Endodermal cell (in vitro differentiated cells): ENCODE measurements around the gene GABRE. TPM values are rescaled to one million over a fixed set of nuclear protein-coding genes. Genes with fewer than 3 reads are reported as not detected.

ENCODE experiments used
- DNase-seq: peaks from one replicate; pipeline ENCODE4 v3.0.0-alpha.2; 2017
- H3K27ac ChIP-seq: 2 replicates; pipeline ENCODE4 v1.5.1; 2013; ENCODE audit warnings: mild to moderate bottlenecking, low read depth, low read length, moderate library complexity
- H3K27me3 ChIP-seq: 2 replicates; pipeline ENCODE4 v1.6.1; 2013; ENCODE audit warnings: mild to moderate bottlenecking, low read length, moderate library complexity; ENCODE audit not compliant: insufficient read depth, control insufficient read depth, poor library complexity, severe bottlenecking
- H3K36me3 ChIP-seq: 2 replicates; pipeline ENCODE4 v1.7.0; 2013; ENCODE audit warnings: mild to moderate bottlenecking, low read length, moderate library complexity; ENCODE audit not compliant: control insufficient read depth, insufficient read depth
- H3K4me1 ChIP-seq: one replicate; pipeline ENCODE4 v1.7.0; 2013; ENCODE audit warnings: low read length; ENCODE audit not compliant: control insufficient read depth, insufficient read depth
- H3K4me3 ChIP-seq: 2 replicates; pipeline ENCODE4 v1.5.1; 2013; ENCODE audit warnings: mild to moderate bottlenecking, low read length, moderate library complexity
- H3K9ac ChIP-seq: 2 replicates; pipeline ENCODE4 v1.6.1; 2013; ENCODE audit warnings: mild to moderate bottlenecking, low read length, moderate library complexity; ENCODE audit not compliant: poor library complexity, severe bottlenecking; ENCODE audit errors: extremely low read depth
- H3K9me3 ChIP-seq: 2 replicates; pipeline ENCODE4 v1.6.1; 2013; ENCODE audit warnings: mild to moderate bottlenecking, low read length, moderate library complexity; ENCODE audit not compliant: control insufficient read depth
- H3K27ac Mint-ChIP-seq: 2 replicates; pipeline ENCODE4 v1.8.0; 2020; ENCODE audit warnings: mixed read lengths
- H3K27me3 Mint-ChIP-seq: 2 replicates; pipeline ENCODE4 v1.8.0; 2021; ENCODE audit warnings: mild to moderate bottlenecking, mixed read lengths; ENCODE audit not compliant: insufficient read depth
- H3K36me3 Mint-ChIP-seq: 2 replicates; pipeline ENCODE4 v1.8.0; 2020; ENCODE audit warnings: low read depth, mixed read lengths
- H3K4me1 Mint-ChIP-seq: 2 replicates; pipeline ENCODE4 v1.8.0; 2020; ENCODE audit warnings: mixed read lengths
- H3K4me3 Mint-ChIP-seq: 2 replicates; pipeline ENCODE4 v1.8.0; 2020; ENCODE audit warnings: mild to moderate bottlenecking, moderate library complexity, mixed read lengths
- H3K9me3 Mint-ChIP-seq: 2 replicates; pipeline ENCODE4 v1.8.0; 2020; ENCODE audit warnings: mild to moderate bottlenecking, mixed read lengths
- CTCF ChIP-seq: fragments of 200-600 bp; sonication (generic); conservative IDR thresholded peaks from 2 replicates; pipeline ENCODE4 v1.5.0; 2021; ENCODE audit warnings: antibody characterized with exemption, mild to moderate bottlenecking
- WGBS, 2 experiments: methylation state at CpG; one replicate each; pipeline versions ENCODE4 v1.1.5 to v1.1.7; 2013; ENCODE audit warnings: missing lambda C conversion rate in 2 of 2, mixed read lengths in 1 of 2; ENCODE audit not compliant: insufficient coverage in 1 of 2, insufficient read length in 1 of 2; 5-methylcytosine and 5-hydroxymethylcytosine counted together
- total RNA-seq, 2 donors: library from RNA; stranded (reverse); fragmentation: NEBNext Ultra II Directional in 1 of 2; extraction: Animal tissue kit (Norgen Biotek cat#: 25700) in 1 of 2; gene quantifications; 2 replicates in 1 of 2; 3 replicates in 1 of 2; pipeline ENCODE4 v1.2.1, GENCODE V29; 2021

GABRE gene
- total RNA-seq, 2 donors from 2014 or later = 6.6 to 13.3 TPM

GRCh38 chrX:151975228-151975593 is 735 bp upstream of the GABRE start:
- WGBS, 2 experiments = 90% methylated on average over 8 of the region's 8 CpGs; no CpG with 5 or more reads in 1 of the 2 experiments
- Histone ChIP-seq H3K36me3 (no peaks in the 10 kb centered on the region), H3K27me3 (peaks cover 22% of the 10 kb centered on the region), H3K4me1 (no peaks in the 10 kb centered on the region), H3K27ac (no peak overlapping the region), H3K9me3 (no peaks in the 10 kb centered on the region), H3K9ac (no peak overlapping the region), H3K4me3 (no peak overlapping the region)
- Mint-ChIP-seq H3K27ac (no peak overlapping the region), H3K27me3 (peaks cover 29% of the 10 kb centered on the region), H3K9me3 (peaks cover 43% of the 10 kb centered on the region), H3K4me1 (peaks cover 2% of the 10 kb centered on the region), H3K36me3 (no peaks in the 10 kb centered on the region), H3K4me3 (peak overlapping the region; percentile 17)
- no peak for DNase-seq
- no peak for TF ChIP-seq CTCF

- peak overlapping the region; percentile 53 for H3K4me3 Mint-ChIP-seq
- Histone ChIP-seq H3K4me3 (peak overlapping the region; percentile 60), H3K36me3 (no peaks in the 10 kb centered on the region), H3K9ac (no peak overlapping the region), H3K27ac (no peak overlapping the region), H3K27me3 (peaks cover 22% of the 10 kb centered on the region), H3K4me1 (no peaks in the 10 kb centered on the region), H3K9me3 (no peaks in the 10 kb centered on the region)
- no peak for DNase-seq
- H3K27me3 Mint-ChIP-seq = peaks cover 29% of the 10 kb centered on the region
- H3K27ac Mint-ChIP-seq = no peak overlapping the region
- H3K36me3 Mint-ChIP-seq = peaks cover 3% of the 10 kb centered on the region
- 31 to 75% methylated on average over 2 to 21 of the region's 21 CpGs for WGBS, 2 experiments
- peaks cover 52% of the 10 kb centered on the region for H3K9me3 Mint-ChIP-seq
- no peak for TF ChIP-seq CTCF
- H3K4me1 Mint-ChIP-seq = peaks cover 2% of the 10 kb centered on the region
Observed at GRCh38 chrX:151973851-151974335, 583 bp downstream of the GABRE start.

- peaks cover 29% of the 10 kb centered on the region for H3K27me3 Mint-ChIP-seq
- H3K4me1 ChIP-seq = no peaks in the 10 kb centered on the region
- peaks cover 9% of the 10 kb centered on the region for H3K36me3 Mint-ChIP-seq
- TF ChIP-seq CTCF = no peak
- 81% methylated on average over 4 of the region's 4 CpGs; no CpG with 5 or more reads in 1 of the 2 experiments for WGBS, 2 experiments
- no peak overlapping the region for H3K27ac ChIP-seq
- H3K9me3 Mint-ChIP-seq = peaks cover 60% of the 10 kb centered on the region
- H3K27ac Mint-ChIP-seq = no peak overlapping the region
- no peak overlapping the region for H3K9ac ChIP-seq
- peak overlapping the region; percentile 60 for H3K4me3 ChIP-seq
- peak; percentile 63 for DNase-seq
- peaks cover 22% of the 10 kb centered on the region for H3K27me3 ChIP-seq
- H3K4me3 Mint-ChIP-seq = peak overlapping the region; percentile 53
- H3K36me3 ChIP-seq = no peaks in the 10 kb centered on the region
- H3K4me1 Mint-ChIP-seq = peaks cover 2% of the 10 kb centered on the region
- H3K9me3 ChIP-seq = no peaks in the 10 kb centered on the region
Observed at GRCh38 chrX:151973060-151973661, 1.3 kb downstream of the GABRE start.
